ENCODE measurements around the gene TEAD2. TPM values are rescaled to one million over a fixed set of nuclear protein-coding genes. Genes with fewer than 3 reads are reported as not detected.
A peak's percentile ranks its signal among the peaks of the same experiment; 100 is the strongest.
"Not testable (repeated sequence)": the region's sequence is repeated elsewhere in the genome, so short reads cannot be mapped to it uniquely, and the experiment has no call there.

Gene TEAD2
- total RNA-seq, 4 donors from 2014 or later = 1.2 to 28.1 (median 7.9) TPM

DNA sequence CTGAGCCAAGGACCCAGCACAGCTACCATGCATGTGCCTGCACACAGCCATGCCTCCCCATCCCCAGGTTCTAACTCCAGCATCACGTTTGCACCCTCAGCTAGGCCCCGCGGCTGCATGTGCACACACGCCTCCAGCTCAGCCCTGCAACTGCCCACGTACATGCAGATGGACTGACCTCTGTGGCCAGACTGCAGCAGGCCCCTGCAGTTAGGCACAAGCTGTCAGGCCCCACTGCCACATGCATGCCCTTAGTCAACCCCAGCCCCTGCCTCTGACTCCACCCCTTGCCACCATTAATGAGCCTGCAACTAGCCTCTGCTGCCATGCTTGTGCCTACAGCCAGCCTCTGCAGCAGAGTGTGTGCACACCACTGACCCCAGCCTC is 60.4 kb downstream of the TEAD2 start:
- Histone ChIP-seq H3K4me1 (peaks cover 0 to 8% (median 0%) of the 10 kb centered on the region in 4 donors), H3K27me3 (no peaks in the 10 kb centered on the region), H3K36me3 (no peaks in the 10 kb centered on the region), H3K9me3 (peaks cover 0 to 2% (median 0%) of the 10 kb centered on the region in 4 donors), H3K27ac (no peak overlapping the region), H3K4me3 (no peak overlapping the region)
- TF ChIP-seq POLR2A (IDR thresholded peaks at IDR 0.05) (no peak), CTCF (IDR thresholded peaks at IDR 0.05) (no peak)
- no peak for DNase-seq

GRCh38 chr19:49301165-49301865 is 60.9 kb downstream of the TEAD2 start:
- no peaks in the 10 kb centered on the region for H3K27me3 ChIP-seq
- peak; percentile 83 to 94 (median 86) for DNase-seq
- H3K4me3 ChIP-seq = no peak overlapping the region
- H3K27ac ChIP-seq = no peak overlapping the region
- peaks cover 0 to 2% (median 0%) of the 10 kb centered on the region in 4 donors for H3K9me3 ChIP-seq
- peaks cover 0 to 8% (median 0%) of the 10 kb centered on the region in 4 donors for H3K4me1 ChIP-seq
- no peaks in the 10 kb centered on the region for H3K36me3 ChIP-seq
- TF ChIP-seq CTCF (IDR thresholded peaks at IDR 0.05) (peak; percentile 73 to 93 (median 76)), POLR2A (IDR thresholded peaks at IDR 0.05) (no peak)

DNA sequence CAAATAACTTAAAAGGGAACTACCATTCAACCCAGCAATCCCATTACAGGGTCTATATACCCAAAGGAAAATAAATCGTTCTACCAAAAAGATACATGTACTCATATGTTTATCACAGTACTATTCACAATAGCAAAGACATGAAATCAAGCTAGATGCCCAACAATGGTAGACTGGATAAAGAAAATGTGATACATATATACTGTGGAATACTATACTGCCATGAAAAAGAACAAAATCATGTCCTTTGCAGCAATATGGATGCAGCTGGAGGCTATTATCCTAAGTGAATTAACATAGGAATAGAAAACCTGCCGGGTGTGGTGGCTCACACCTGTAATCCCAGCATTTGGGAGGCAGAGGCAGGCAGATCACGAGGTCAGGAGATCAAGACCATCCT is 63.6 kb downstream of the TEAD2 start:
- H3K27ac ChIP-seq = not testable (repeated sequence)

GRCh38 chr19:49297403-49297802 is 64.8 kb downstream of the TEAD2 start:
- H3K4me3 ChIP-seq = no peak overlapping the region
- DNase-seq = no peak
- no peak overlapping the region for H3K27ac ChIP-seq
- no peaks in the 10 kb centered on the region for H3K9me3 ChIP-seq
- TF ChIP-seq POLR2A (IDR thresholded peaks at IDR 0.05) (no peak), CTCF (IDR thresholded peaks at IDR 0.05) (no peak)
- no peaks in the 10 kb centered on the region for H3K36me3 ChIP-seq
- H3K27me3 ChIP-seq = no peaks in the 10 kb centered on the region
- H3K4me1 ChIP-seq = peaks cover 0 to 8% (median 0%) of the 10 kb centered on the region in 4 donors

More for the DNA sequence above, 63.6 kb downstream of the TEAD2 start:
- not testable (repeated sequence) for H3K4me3 ChIP-seq, H3K9me3 ChIP-seq, H3K4me1 ChIP-seq, DNase-seq, H3K36me3 ChIP-seq, H3K27me3 ChIP-seq

GRCh38 chr19:49295208-49295880 is 66.9 kb downstream of the TEAD2 start:
- no peaks in the 10 kb centered on the region for H3K36me3 ChIP-seq
- no peak overlapping the region for H3K27ac ChIP-seq
- TF ChIP-seq POLR2A (IDR thresholded peaks at IDR 0.05) (no peak), CTCF (IDR thresholded peaks at IDR 0.05) (no peak)
- no peaks in the 10 kb centered on the region for H3K27me3 ChIP-seq
- no peak overlapping the region for H3K4me3 ChIP-seq
- no peaks in the 10 kb centered on the region for H3K9me3 ChIP-seq
- no peaks in the 10 kb centered on the region for H3K4me1 ChIP-seq
- DNase-seq = no peak

GRCh38 chr19:49294401-49294800 is 67.8 kb downstream of the TEAD2 start:
- no peaks in the 10 kb centered on the region for H3K36me3 ChIP-seq
- H3K27me3 ChIP-seq = no peaks in the 10 kb centered on the region
- H3K27ac ChIP-seq = no peak overlapping the region
- H3K9me3 ChIP-seq = no peaks in the 10 kb centered on the region
- no peak for DNase-seq
- no peaks in the 10 kb centered on the region for H3K4me1 ChIP-seq
- no peak for TF ChIP-seq POLR2A (IDR thresholded peaks at IDR 0.05)
- no peak for TF ChIP-seq CTCF (IDR thresholded peaks at IDR 0.05)
- no peak overlapping the region for H3K4me3 ChIP-seq

Data from Peyer's patch (tissue), 4 donors.